ENCODE results near the gene KCNJ9. TPM values are rescaled to one million over a fixed set of nuclear protein-coding genes. Genes with fewer than 3 reads are reported as not detected.

Gene KCNJ9
- not detected for polyA plus RNA-seq (2012; ENCODE audit: insufficient read depth, insufficient read length, low read depth)

DNA sequence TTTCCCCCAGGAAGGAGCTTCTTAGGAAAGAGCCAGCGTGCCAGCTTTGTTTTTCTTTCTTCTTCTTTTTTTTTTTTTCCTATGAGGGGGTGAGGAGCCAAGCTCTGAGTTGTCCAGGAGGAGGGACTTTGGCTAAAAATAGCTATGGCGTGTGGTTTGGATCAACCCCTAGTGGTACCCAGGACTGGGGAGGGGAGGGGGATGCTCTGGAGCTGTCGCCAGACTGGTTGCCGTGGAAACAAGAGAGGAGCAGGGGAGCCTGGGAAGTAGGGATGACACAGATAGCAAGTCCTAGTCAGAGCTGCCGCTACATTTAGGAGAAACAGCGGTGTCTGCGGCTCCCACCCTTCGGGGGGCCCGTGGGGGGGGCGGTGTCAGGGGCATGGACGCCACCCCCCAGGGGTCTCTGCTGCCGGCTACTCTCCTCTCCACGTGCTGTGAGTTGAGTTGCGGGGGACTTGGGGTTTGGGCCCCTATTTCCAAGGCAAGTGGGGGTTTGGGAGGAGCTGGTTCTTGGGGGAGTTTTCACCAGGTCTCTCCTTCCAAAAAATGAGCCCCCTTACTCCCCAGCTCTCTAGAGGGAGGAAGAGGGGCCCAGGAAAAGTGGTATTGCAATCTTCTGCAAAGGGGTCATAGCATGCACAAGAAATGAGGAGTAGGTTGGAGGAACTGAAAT is at the start of gene KCNJ9:
TSS of gene KCNJ9 (plus strand) at position 278 of the 676 bp plus-strand sequence. CDS start 2,493 bp downstream, outside the sequence.
- no peak for DNase-seq
- H3K4me1 ChIP-seq = no peaks in the 10 kb centered on the region
- H3K36me3 ChIP-seq = no peaks in the 10 kb centered on the region
- peaks cover 72% of the 10 kb centered on the region for H3K27me3 ChIP-seq
- no peaks in the 10 kb centered on the region for H3K9me3 ChIP-seq
- TF ChIP-seq, protein P1, sequence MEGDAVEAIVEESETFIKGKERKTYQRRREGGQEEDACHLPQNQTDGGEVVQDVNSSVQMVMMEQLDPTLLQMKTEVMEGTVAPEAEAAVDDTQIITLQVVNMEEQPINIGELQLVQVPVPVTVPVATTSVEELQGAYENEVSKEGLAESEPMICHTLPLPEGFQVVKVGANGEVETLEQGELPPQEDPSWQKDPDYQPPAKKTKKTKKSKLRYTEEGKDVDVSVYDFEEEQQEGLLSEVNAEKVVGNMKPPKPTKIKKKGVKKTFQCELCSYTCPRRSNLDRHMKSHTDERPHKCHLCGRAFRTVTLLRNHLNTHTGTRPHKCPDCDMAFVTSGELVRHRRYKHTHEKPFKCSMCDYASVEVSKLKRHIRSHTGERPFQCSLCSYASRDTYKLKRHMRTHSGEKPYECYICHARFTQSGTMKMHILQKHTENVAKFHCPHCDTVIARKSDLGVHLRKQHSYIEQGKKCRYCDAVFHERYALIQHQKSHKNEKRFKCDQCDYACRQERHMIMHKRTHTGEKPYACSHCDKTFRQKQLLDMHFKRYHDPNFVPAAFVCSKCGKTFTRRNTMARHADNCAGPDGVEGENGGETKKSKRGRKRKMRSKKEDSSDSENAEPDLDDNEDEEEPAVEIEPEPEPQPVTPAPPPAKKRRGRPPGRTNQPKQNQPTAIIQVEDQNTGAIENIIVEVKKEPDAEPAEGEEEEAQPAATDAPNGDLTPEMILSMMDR (IDR thresholded peaks at IDR 0.05; ENCODE audit: low read depth, low read length) = no peak
- H3K4me3 ChIP-seq (ENCODE audit: low read depth, low read length) = no peak within 1 kb of the TSS

DNA sequence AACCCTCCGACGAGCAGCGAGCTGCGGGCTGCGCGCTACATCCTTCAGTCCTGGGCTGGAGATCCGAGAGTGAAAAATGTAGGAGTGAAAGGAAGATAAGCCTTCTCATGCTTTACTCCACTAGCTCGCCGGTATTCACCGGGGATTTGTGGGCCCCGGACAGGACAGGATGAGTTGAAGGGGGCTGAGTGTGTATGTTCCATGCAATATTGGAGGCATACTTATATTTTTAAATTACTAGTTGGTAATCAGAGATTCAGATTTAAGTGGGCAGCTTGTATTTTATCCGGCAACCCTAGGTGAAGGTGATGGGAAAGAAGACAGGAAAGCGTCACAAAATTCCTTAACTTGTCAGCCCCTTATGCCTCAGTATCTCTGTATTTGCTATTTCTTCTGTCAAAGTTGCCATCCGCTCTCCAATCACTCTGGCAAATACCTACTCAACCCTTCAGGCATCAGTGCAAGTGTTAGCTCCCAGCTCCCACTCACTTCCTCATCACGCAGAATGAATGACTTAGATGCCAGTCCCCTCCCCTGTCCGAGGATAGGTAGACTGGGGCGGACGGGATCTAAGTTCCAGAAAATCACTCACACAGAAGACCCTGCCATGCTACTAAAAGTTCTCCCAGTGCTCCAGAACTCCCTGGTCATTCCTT is 49.0 kb upstream of the KCNJ9 start:
- TF ChIP-seq, protein P1 (IDR thresholded peaks at IDR 0.05; ENCODE audit: low read depth, low read length) = no peak
- peak overlapping the region; percentile 84 for H3K4me3 ChIP-seq (ENCODE audit: low read depth, low read length)
- peaks cover 17% of the 10 kb centered on the region for H3K27me3 ChIP-seq
- no peaks in the 10 kb centered on the region for H3K9me3 ChIP-seq
- no peaks in the 10 kb centered on the region for H3K36me3 ChIP-seq
- H3K4me1 ChIP-seq = no peaks in the 10 kb centered on the region
- DNase-seq = no peak

DNA sequence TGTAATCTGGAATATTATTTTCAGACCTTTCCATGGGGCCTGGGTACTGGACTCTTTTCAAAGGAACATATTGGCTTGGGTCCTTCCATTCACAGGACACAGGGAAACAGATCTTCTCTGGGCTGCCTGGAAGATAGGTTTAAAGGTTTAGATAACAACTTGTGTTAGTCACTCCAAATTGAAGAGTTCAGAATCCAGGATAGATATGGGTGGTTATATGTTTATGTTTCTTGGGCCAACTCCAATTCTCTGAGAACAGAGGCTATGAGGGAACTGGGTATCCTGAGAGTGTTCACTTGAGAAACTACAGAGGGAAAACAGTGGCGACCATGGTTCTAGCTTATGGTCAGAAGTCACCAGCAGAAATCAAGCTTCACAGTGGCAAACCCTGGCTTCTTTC is 40.9 kb upstream of the KCNJ9 start:
- no peaks in the 10 kb centered on the region for H3K36me3 ChIP-seq
- TF ChIP-seq, protein P1 (IDR thresholded peaks at IDR 0.05; ENCODE audit: low read depth, low read length) = no peak
- no peak for DNase-seq
- H3K4me1 ChIP-seq = no peaks in the 10 kb centered on the region
- peaks cover 29% of the 10 kb centered on the region for H3K27me3 ChIP-seq
- H3K9me3 ChIP-seq = no peaks in the 10 kb centered on the region
- no peak overlapping the region for H3K4me3 ChIP-seq (ENCODE audit: low read depth, low read length)

DNA sequence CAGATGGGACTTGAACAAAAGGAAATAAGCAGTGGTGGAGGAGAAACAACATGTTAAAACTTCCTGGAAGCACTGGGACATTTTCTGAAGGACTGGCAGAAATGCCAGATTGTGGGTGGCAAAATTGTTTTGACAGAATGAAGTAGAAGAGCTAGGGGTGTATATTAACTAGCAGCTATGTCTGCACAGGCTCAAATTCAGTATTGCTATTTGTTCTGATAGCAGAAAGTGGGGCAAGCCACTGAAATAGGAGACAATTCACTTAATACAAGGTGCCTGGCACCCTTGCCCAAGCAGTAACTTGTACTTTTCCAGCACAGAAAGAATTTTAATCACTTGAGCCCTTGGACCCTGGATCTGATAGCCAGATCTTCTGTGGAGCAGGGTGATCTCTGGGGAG is 37.8 kb upstream of the KCNJ9 start:
- H3K4me3 ChIP-seq (ENCODE audit: low read depth, low read length) = no peak overlapping the region

DNA sequence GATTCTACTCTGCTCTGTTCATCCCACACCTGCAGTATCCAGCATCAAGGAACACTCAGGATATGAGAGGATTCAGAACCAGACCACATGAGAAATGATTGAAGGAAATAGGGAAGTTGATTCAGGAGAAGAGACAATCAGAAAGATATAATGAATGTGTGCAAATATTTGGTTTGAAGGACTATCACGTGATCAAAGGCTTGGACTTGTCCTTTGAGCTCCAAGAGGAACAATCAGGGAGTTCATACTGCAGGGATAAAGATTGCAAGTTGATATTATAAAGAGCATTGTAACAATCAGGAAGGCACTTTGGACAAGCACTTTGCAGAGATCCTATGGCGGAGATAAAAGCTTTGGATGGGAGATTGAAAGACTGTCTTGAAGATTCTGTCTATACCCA is 35.7 kb upstream of the KCNJ9 start:
- Histone ChIP-seq H3K4me1 (peaks cover 5% of the 10 kb centered on the region; the same call in 1 of the 2 replicates), H3K9me3 (no peaks in the 10 kb centered on the region), H3K4me3 (ENCODE audit: low read depth, low read length) (no peak overlapping the region), H3K27me3 (peaks cover 20% of the 10 kb centered on the region), H3K36me3 (no peaks in the 10 kb centered on the region)
- TF ChIP-seq, protein P1 (IDR thresholded peaks at IDR 0.05; ENCODE audit: low read depth, low read length) = no peak
- DNase-seq = no peak

More for the DNA sequence above, 37.8 kb upstream of the KCNJ9 start:
- Histone ChIP-seq H3K4me1 (peaks cover 5% of the 10 kb centered on the region; the same call in 1 of the 2 replicates), H3K36me3 (no peaks in the 10 kb centered on the region), H3K9me3 (no peaks in the 10 kb centered on the region), H3K27me3 (peaks cover 17% of the 10 kb centered on the region)
- DNase-seq = no peak
- TF ChIP-seq, protein P1 (IDR thresholded peaks at IDR 0.05; ENCODE audit: low read depth, low read length) = no peak
